GM06990 (cell line): ENCODE results near the gene TTLL10.
A peak's percentile ranks its signal among the peaks of the same experiment; 100 is the strongest.
"Not testable (repeated sequence)": the region's sequence is repeated elsewhere in the genome, so short reads cannot be mapped to it uniquely, and the experiment has no call there.

Experiments
- DNase-seq: peaks from one replicate; pipeline ENCODE4 v3.0.0-alpha.2; 2011; ENCODE audit not compliant: insufficient read length; ENCODE audit errors: extremely low read depth
- H3K27me3 ChIP-seq: replicated peaks from 2 replicates; pipeline ENCODE4 v1.6.0; 2011; ENCODE audit warnings: low read length; ENCODE audit not compliant: control insufficient read depth, insufficient read depth
- H3K36me3 ChIP-seq: 2 replicates; pipeline ENCODE4 v1.5.1; 2011; ENCODE audit warnings: low read length; ENCODE audit not compliant: control insufficient read depth, insufficient read depth
- H3K4me3 ChIP-seq: replicated peaks from 2 replicates; pipeline ENCODE4 v1.5.1; 2011; ENCODE audit warnings: low read depth, mild to moderate bottlenecking, control low read depth, low read length
- CTCF ChIP-seq: IDR thresholded peaks from 2 replicates; pipeline ENCODE4 v1.5.1; 2011; ENCODE audit warnings: low read length, control low read depth, mild to moderate bottlenecking, inconsistent platforms; ENCODE audit not compliant: insufficient read depth, poor library complexity, severe bottlenecking

Gene TTLL10

GRCh38 chr1:1141244-1141910 is 32.3 kb upstream of the TTLL10 start:
- Histone ChIP-seq H3K36me3 (no peaks in the 10 kb centered on the region), H3K4me3 (no peak overlapping the region), H3K27me3 (no peaks in the 10 kb centered on the region)
- DNase-seq, result no peak
- no peak for TF ChIP-seq CTCF

GRCh38 chr1:1141911-1142250 is 31.8 kb upstream of the TTLL10 start:
- no peak for DNase-seq
- TF ChIP-seq CTCF, result no peak
- Histone ChIP-seq H3K36me3 (no peaks in the 10 kb centered on the region), H3K27me3 (no peaks in the 10 kb centered on the region), H3K4me3 (no peak overlapping the region)

- H3K4me3 ChIP-seq, H3K27me3 ChIP-seq, H3K36me3 ChIP-seq, DNase-seq: not testable (repeated sequence)
Observed at GRCh38 chr1:1142352-1142751, 31.3 kb upstream of the TTLL10 start.

GRCh38 chr1:1142844-1143243 is 30.8 kb upstream of the TTLL10 start:
- no peak for DNase-seq
- TF ChIP-seq CTCF, result no peak
- Histone ChIP-seq H3K27me3 (no peaks in the 10 kb centered on the region), H3K4me3 (no peak overlapping the region), H3K36me3 (no peaks in the 10 kb centered on the region)

GRCh38 chr1:1143636-1144035 is 30.0 kb upstream of the TTLL10 start:
- Histone ChIP-seq H3K4me3 (no peak overlapping the region), H3K27me3 (no peaks in the 10 kb centered on the region), H3K36me3 (no peaks in the 10 kb centered on the region)
- TF ChIP-seq CTCF, result no peak
- no peak for DNase-seq

GRCh38 chr1:1144122-1144842 is 29.4 kb upstream of the TTLL10 start:
- TF ChIP-seq CTCF, result no peak
- H3K4me3 ChIP-seq, result no peak overlapping the region
- no peaks in the 10 kb centered on the region for H3K36me3 ChIP-seq
- no peaks in the 10 kb centered on the region for H3K27me3 ChIP-seq
- peak; percentile 71 for DNase-seq
